ENCODE data around the gene TMEM271.

DNA sequence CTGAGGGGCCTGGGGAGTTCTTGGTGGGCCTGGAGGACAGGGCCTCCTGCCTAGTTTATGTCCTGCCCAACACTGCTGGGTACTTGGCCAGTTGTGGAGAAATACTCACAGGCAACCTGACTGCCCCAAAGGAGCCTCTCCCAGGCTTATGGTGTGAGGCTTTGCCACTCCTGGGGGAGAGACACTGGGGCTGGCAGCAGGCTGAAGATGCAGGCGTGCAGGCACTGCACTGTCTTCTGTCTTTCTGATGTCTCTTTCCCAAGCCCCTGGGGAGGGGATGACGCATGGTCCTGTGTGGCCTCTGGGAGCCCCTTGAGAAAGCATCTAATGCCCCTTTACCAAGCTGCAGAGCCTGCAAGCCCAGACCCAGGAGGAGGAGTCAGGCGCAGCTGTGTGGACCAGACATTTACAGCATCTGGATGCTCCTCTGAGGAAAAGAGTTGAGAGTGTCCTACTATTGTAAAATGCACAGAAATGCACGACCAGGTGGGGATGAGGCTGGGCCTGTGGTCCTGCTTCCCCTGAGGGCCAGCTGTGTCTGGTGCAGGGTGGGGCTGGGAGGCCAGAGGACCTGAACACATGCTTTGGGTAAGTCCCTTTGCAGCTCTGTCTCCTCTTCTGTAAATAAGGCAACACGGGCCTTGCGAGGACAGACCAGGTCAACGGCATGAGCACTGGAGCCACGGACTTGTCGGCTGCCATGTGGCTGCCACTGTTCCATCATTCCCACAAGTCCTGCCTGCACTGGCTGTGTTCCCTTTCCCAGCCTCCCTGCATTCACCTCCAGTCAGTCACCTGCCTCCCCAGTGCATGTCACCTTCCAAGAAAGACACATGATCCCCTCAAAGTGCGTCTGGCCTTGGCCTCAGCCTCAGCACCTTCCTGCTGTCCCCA, 8.4 kb downstream of the TMEM271 start:
- TF ChIP-seq EZH2 (IDR thresholded peaks at IDR 0.05; ENCODE audit: low read length, missing control alignments) = no peak
- TF ChIP-seq, protein P1, sequence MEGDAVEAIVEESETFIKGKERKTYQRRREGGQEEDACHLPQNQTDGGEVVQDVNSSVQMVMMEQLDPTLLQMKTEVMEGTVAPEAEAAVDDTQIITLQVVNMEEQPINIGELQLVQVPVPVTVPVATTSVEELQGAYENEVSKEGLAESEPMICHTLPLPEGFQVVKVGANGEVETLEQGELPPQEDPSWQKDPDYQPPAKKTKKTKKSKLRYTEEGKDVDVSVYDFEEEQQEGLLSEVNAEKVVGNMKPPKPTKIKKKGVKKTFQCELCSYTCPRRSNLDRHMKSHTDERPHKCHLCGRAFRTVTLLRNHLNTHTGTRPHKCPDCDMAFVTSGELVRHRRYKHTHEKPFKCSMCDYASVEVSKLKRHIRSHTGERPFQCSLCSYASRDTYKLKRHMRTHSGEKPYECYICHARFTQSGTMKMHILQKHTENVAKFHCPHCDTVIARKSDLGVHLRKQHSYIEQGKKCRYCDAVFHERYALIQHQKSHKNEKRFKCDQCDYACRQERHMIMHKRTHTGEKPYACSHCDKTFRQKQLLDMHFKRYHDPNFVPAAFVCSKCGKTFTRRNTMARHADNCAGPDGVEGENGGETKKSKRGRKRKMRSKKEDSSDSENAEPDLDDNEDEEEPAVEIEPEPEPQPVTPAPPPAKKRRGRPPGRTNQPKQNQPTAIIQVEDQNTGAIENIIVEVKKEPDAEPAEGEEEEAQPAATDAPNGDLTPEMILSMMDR (conservative IDR thresholded peaks at IDR 0.05 in 1 of 2, IDR thresholded peaks at IDR 0.05 in 1 of 2; ENCODE audit: low read depth in 1 of 2, low read length in 2 of 2) = no peak
